ENCODE data around the gene LURAP1L. TPM values are rescaled to one million over a fixed set of nuclear protein-coding genes. Genes with fewer than 3 reads are reported as not detected.

Gene LURAP1L
- total RNA-seq (ENCODE audit: unreplicated experiment) = 0.51 TPM
- long read RNA-seq, partial matches to known transcripts = 0 of 2 reads
- long read RNA-seq, other reads (novel, unspliced or antisense) = 0 of 2 reads

GRCh38 chr9:12774861-12775678 is at the start of gene LURAP1L:
LURAP1L (plus strand) TSS chr9:12775020; CDS start chr9:12775716, 696 bp downstream.
- no peaks in the 10 kb centered on the region for H3K9me3 Mint-ChIP-seq (ENCODE audit: unreplicated experiment)
- no peaks in the 10 kb centered on the region for H3K4me1 Mint-ChIP-seq (ENCODE audit: unreplicated experiment)
- H3K27ac Mint-ChIP-seq (ENCODE audit: unreplicated experiment) = no peak within 1 kb of the TSS
- H3K4me3 Mint-ChIP-seq (ENCODE audit: unreplicated experiment) = peak within 1 kb of the TSS; percentile 96
- TF ChIP-seq CTCF (IDR thresholded peaks at IDR 0.05; ENCODE audit: unreplicated experiment) = no peak
- no peaks in the 10 kb centered on the region for H3K36me3 Mint-ChIP-seq (ENCODE audit: low read depth, unreplicated experiment)
- H3K27me3 Mint-ChIP-seq (ENCODE audit: unreplicated experiment) = peaks cover 3% of the 10 kb centered on the region
- DNase-seq (ENCODE audit: low spot score) = peak; percentile 14

- Mint-ChIP-seq H3K9me3 (ENCODE audit: unreplicated experiment) (no peaks in the 10 kb centered on the region), H3K27ac (ENCODE audit: unreplicated experiment) (no peak overlapping the region), H3K27me3 (ENCODE audit: unreplicated experiment) (no peaks in the 10 kb centered on the region), H3K4me1 (ENCODE audit: unreplicated experiment) (no peaks in the 10 kb centered on the region), H3K36me3 (ENCODE audit: low read depth, unreplicated experiment) (no peaks in the 10 kb centered on the region), H3K4me3 (ENCODE audit: unreplicated experiment) (no peak overlapping the region)
- TF ChIP-seq CTCF (IDR thresholded peaks at IDR 0.05; ENCODE audit: unreplicated experiment) = no peak
- no peak for DNase-seq (ENCODE audit: low spot score)
Observed at GRCh38 chr9:12726795-12727194, 48.0 kb upstream of the LURAP1L start.

- DNase-seq (ENCODE audit: low spot score) = no peak
- Mint-ChIP-seq H3K27ac (ENCODE audit: unreplicated experiment) (no peak overlapping the region), H3K36me3 (ENCODE audit: low read depth, unreplicated experiment) (no peaks in the 10 kb centered on the region), H3K4me3 (ENCODE audit: unreplicated experiment) (no peak overlapping the region), H3K27me3 (ENCODE audit: unreplicated experiment) (no peaks in the 10 kb centered on the region), H3K4me1 (ENCODE audit: unreplicated experiment) (no peaks in the 10 kb centered on the region), H3K9me3 (ENCODE audit: unreplicated experiment) (no peaks in the 10 kb centered on the region)
- TF ChIP-seq CTCF (IDR thresholded peaks at IDR 0.05; ENCODE audit: unreplicated experiment) = no peak
Observed at GRCh38 chr9:12730198-12730597, 44.6 kb upstream of the LURAP1L start.

GRCh38 chr9:12730927-12731326 is 43.9 kb upstream of the LURAP1L start:
- Mint-ChIP-seq H3K9me3 (ENCODE audit: unreplicated experiment) (no peaks in the 10 kb centered on the region), H3K4me1 (ENCODE audit: unreplicated experiment) (peaks cover 4% of the 10 kb centered on the region), H3K27ac (ENCODE audit: unreplicated experiment) (no peak overlapping the region), H3K36me3 (ENCODE audit: low read depth, unreplicated experiment) (no peaks in the 10 kb centered on the region), H3K4me3 (ENCODE audit: unreplicated experiment) (no peak overlapping the region), H3K27me3 (ENCODE audit: unreplicated experiment) (no peaks in the 10 kb centered on the region)
- TF ChIP-seq CTCF (IDR thresholded peaks at IDR 0.05; ENCODE audit: unreplicated experiment) = no peak
- no peak for DNase-seq (ENCODE audit: low spot score)

- no peaks in the 10 kb centered on the region for H3K36me3 Mint-ChIP-seq (ENCODE audit: low read depth, unreplicated experiment)
- no peaks in the 10 kb centered on the region for H3K27me3 Mint-ChIP-seq (ENCODE audit: unreplicated experiment)
- no peak overlapping the region for H3K4me3 Mint-ChIP-seq (ENCODE audit: unreplicated experiment)
- no peak for TF ChIP-seq CTCF (IDR thresholded peaks at IDR 0.05; ENCODE audit: unreplicated experiment)
- DNase-seq (ENCODE audit: low spot score) = no peak
- no peak overlapping the region for H3K27ac Mint-ChIP-seq (ENCODE audit: unreplicated experiment)
- peaks cover 4% of the 10 kb centered on the region for H3K4me1 Mint-ChIP-seq (ENCODE audit: unreplicated experiment)
- H3K9me3 Mint-ChIP-seq (ENCODE audit: unreplicated experiment) = no peaks in the 10 kb centered on the region
Observed at GRCh38 chr9:12732971-12733370, 41.8 kb upstream of the LURAP1L start.
